RCC 7860 (cell line): ENCODE data around the gene NUCB2.
A peak's percentile ranks its signal among the peaks of the same experiment; 100 is the strongest.
"Not testable (repeated sequence)": the region's sequence is repeated elsewhere in the genome, so short reads cannot be mapped to it uniquely, and the experiment has no call there.

Source experiments
- DNase-seq: peaks from one replicate; pipeline ENCODE4 v3.0.0-alpha.2; 2015; ENCODE audit warnings: low spot score
- FAIRE-seq: peaks from 2 replicates; lab custom pipeline; 2012; peaks lifted over from hg19 to GRCh38; lab: Jason Lieb, UNC

NUCB2 gene

GRCh38 chr11:17268500-17268899 lies 8.0 kb upstream of the NUCB2 start:
- not testable (repeated sequence) for DNase-seq, FAIRE-seq

- DNase-seq (no peak), FAIRE-seq (no peak)
Measured at GRCh38 chr11:17268902-17269301, 7.6 kb upstream of the NUCB2 start.

GRCh38 chr11:17272801-17273200 lies 3.7 kb upstream of the NUCB2 start:
- FAIRE-seq: no peak
- DNase-seq: no peak

- DNase-seq (no peak), FAIRE-seq (no peak)
Measured at GRCh38 chr11:17273211-17273610, 3.3 kb upstream of the NUCB2 start.

- no peak for DNase-seq
- FAIRE-seq: no peak
Measured at GRCh38 chr11:17273668-17274282, 2.8 kb upstream of the NUCB2 start.

- no peak for FAIRE-seq
- DNase-seq: no peak
Measured at GRCh38 chr11:17275400-17276235, 921 bp upstream of the NUCB2 start.

GRCh38 chr11:17277024-17277584 lies 565 bp downstream of the NUCB2 start:
- DNase-seq: peak; percentile 13

GRCh38 chr11:17280494-17281127 lies 4.1 kb downstream of the NUCB2 start:
- FAIRE-seq (no peak), DNase-seq (no peak)

More at GRCh38 chr11:17277024-17277584, 565 bp downstream of the NUCB2 start:
- FAIRE-seq: no peak

- FAIRE-seq (no peak), DNase-seq (no peak)
Measured at GRCh38 chr11:17286332-17286731, 9.8 kb downstream of the NUCB2 start.

GRCh38 chr11:17287058-17287457 lies 10.5 kb downstream of the NUCB2 start:
- DNase-seq: no peak
- no peak for FAIRE-seq

GRCh38 chr11:17291710-17292109 lies 15.2 kb downstream of the NUCB2 start:
- DNase-seq (no peak), FAIRE-seq (no peak)

- no peak for FAIRE-seq
- no peak for DNase-seq
Measured at GRCh38 chr11:17293311-17293710, 16.8 kb downstream of the NUCB2 start.

GRCh38 chr11:17294033-17294432 lies 17.5 kb downstream of the NUCB2 start:
- DNase-seq (no peak), FAIRE-seq (no peak)

- no peak for FAIRE-seq
- no peak for DNase-seq
Measured at GRCh38 chr11:17296852-17297559, 20.5 kb downstream of the NUCB2 start.

GRCh38 chr11:17298302-17298701 lies 21.8 kb downstream of the NUCB2 start:
- FAIRE-seq (no peak), DNase-seq (no peak)

- FAIRE-seq: no peak
- DNase-seq: no peak
Measured at GRCh38 chr11:17300372-17300771, 23.8 kb downstream of the NUCB2 start.

- FAIRE-seq: no peak
Measured at GRCh38 chr11:17313349-17314231, 37.1 kb downstream of the NUCB2 start.

GRCh38 chr11:17314232-17314547 lies 37.7 kb downstream of the NUCB2 start:
- no peak for FAIRE-seq
- DNase-seq: no peak

More at GRCh38 chr11:17313349-17314231, 37.1 kb downstream of the NUCB2 start:
- no peak for DNase-seq

- no peak for DNase-seq
Measured at GRCh38 chr11:17314904-17315426, 38.4 kb downstream of the NUCB2 start.

More at GRCh38 chr11:17314904-17315426, 38.4 kb downstream of the NUCB2 start:
- FAIRE-seq: no peak
